ENCODE data around the gene GRIFIN.

DNA sequence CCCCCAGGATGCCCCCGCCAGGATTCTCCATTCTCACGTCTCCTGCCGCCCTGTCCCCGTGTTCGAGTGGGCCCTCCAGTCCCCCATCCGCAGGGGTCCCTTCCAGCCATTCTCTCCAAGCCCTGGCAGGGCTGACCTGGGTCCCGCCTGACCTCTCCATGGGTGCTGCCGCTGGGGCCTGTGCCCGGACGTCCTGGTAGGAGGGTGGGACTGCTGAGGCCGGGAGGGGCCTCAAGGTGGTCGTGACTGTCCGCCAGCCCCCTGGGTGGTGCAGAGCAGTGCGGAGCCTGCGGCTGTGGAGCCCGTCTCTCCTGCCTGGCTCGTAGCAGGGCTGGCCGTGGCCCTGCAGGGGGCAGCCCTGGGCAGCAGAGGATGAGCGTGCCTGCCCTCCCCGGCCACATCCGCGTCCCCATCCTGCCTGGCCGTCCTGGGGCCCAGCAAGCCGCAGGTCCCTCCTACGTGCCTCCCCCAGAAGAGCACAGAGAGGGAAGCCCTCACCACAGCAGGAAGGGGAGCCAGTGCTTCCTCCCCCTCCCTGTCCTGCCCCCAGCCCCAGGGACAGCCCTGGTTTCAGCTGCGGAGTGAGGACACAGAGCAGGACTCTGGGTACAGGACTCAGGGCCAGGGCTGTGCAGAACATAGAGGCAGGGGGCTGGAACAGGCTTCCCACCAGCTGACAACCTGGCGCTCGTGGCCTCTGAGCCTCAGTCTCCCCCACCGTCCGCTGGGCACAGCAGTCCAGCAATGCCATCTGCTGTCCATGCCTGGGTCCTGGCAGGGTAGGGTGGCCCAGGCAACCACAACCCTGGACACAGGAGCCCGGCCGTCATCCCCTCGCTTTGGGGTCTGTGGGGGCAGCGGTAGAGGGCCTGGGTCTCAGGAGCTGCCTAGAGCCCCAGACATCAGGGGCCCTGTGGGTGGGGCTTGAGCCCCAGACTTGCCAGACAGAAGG lies 1.5 kb upstream of the GRIFIN start:
- no peak for TF ChIP-seq POLR2A (IDR thresholded peaks at IDR 0.05)
- TF ChIP-seq, protein P1, sequence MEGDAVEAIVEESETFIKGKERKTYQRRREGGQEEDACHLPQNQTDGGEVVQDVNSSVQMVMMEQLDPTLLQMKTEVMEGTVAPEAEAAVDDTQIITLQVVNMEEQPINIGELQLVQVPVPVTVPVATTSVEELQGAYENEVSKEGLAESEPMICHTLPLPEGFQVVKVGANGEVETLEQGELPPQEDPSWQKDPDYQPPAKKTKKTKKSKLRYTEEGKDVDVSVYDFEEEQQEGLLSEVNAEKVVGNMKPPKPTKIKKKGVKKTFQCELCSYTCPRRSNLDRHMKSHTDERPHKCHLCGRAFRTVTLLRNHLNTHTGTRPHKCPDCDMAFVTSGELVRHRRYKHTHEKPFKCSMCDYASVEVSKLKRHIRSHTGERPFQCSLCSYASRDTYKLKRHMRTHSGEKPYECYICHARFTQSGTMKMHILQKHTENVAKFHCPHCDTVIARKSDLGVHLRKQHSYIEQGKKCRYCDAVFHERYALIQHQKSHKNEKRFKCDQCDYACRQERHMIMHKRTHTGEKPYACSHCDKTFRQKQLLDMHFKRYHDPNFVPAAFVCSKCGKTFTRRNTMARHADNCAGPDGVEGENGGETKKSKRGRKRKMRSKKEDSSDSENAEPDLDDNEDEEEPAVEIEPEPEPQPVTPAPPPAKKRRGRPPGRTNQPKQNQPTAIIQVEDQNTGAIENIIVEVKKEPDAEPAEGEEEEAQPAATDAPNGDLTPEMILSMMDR (IDR thresholded peaks at IDR 0.05) = peak; percentile 55 to 64 (median 61)

All from testis (tissue), 2 donors.